ENCODE measurements around the gene HDAC4.

GRCh38 chr2:239131521-239131920 lies 269.3 kb downstream of the HDAC4 start:
- TF ChIP-seq ZNF274 (IDR thresholded peaks at IDR 0.05; ENCODE audit: borderline replicate concordance, extremely low read depth, low read length) (no peak), CTCF (IDR thresholded peaks at IDR 0.05; ENCODE audit: control extremely low read depth in 1 of 3, insufficient read depth in 1 of 3, low read depth in 1 of 3, low read length in 3 of 3) (no peak), EP300 (IDR thresholded peaks at IDR 0.05; ENCODE audit: borderline replicate concordance in 1 of 2, low read depth in 2 of 2, low read length in 2 of 2) (no peak), EZH2 (IDR thresholded peaks at IDR 0.05; ENCODE audit: low read depth, low read length, severe bottlenecking) (no peak), MAX (IDR thresholded peaks at IDR 0.05) (no peak), RAD21 (IDR thresholded peaks at IDR 0.05 in 1 of 2, conservative IDR thresholded peaks at IDR 0.05 in 1 of 2; ENCODE audit: low read depth in 2 of 2, low read length in 2 of 2) (no peak), TBP (IDR thresholded peaks at IDR 0.05; ENCODE audit: low read depth, low read length) (no peak), GTF2F1 (IDR thresholded peaks at IDR 0.05; ENCODE audit: borderline replicate concordance, low read depth, low read length) (no peak), GABPA (IDR thresholded peaks at IDR 0.05; ENCODE audit: borderline replicate concordance, insufficient read depth, low read length) (no peak), TAF1 (IDR thresholded peaks at IDR 0.05; ENCODE audit: low read depth, low read length) (no peak), CREB1 (IDR thresholded peaks at IDR 0.05) (no peak)

All from H1 (cell line).